ENCODE measurements around the gene POU2F3.

The POU2F3 gene

DNA sequence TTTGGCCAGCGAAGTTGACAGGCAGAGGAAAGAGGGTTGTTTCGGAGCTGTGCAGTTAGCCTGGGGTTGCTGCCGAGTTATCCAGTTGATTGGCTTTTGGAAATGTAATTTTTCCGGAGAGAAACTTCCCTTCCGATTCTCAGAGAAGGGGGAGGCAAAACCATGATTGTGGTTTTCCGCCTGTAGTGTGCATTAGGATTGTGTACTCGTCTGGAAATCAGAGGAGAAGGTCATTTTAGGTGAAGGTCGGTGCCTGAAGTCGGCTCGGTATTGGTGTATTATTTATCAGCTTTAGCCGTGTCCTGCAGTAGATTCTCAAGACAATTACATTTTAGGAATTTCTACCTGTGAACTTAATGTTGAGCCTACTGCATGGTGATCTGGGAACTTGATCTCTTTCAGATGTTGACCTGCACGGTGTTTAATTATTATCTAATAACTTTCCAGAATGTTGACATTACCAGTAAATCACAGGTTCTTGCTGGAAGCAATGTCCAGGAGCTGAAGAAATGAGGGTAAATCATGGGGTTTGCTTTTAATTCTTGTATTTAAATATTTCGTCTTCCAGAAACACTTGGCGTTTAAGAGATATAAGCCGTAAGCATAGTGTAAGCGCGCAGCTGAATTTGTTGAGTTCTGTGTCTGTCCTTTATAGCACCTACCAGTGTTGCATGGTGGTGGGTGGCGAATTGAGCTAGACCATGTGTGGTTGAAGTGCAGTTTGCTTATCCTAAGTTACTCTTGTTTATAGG is 97.6 kb downstream of the POU2F3 start:
- DNase-seq (ENCODE audit: low read depth in 4 of 4, low spot score in 1 of 4) = no peak

DNA sequence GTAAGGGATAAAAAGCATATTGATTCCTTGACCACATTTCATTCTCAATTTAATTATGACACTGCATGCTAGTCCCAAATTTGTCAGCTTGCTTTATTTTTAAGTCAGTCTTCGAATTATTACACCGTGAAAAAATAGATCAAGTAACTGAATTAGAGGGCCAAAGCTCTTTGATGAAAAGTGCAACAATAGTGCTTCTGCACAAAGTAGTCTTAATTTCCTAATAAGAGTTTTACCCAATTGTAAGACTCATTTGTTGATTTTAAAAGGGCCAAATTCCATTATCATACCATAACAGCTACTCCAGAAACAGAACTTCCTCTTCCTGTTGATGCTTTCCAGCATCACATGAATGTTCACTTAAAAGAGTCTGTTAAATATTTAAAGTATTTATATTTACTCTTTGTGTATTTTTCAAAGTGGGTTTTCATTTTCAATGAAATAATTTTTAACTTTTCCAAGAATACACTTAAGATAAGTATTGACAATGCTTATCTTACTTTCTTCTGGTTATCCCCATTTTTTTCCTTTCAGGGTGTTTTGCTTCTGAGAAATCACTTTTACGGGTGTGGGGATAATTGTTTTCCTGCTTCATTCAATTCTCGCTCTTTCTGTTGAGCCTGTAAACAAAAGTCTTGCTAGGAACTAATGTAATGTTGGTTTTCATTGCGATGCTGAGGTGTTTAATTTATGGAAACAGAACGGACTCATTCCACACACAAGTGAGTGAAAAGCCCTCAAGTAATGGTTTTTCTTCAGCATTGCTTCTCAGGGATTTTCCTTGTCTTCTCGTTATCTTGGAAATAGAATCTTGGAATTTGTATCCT is 98.4 kb downstream of the POU2F3 start:
- no peak for DNase-seq (ENCODE audit: low read depth in 4 of 4, low spot score in 1 of 4)

- DNase-seq (ENCODE audit: low read depth in 4 of 4, low spot score in 1 of 4) = no peak
These were observed 99.5 kb downstream of the POU2F3 start for GRCh38 chr11:120339394-120339890.

DNA sequence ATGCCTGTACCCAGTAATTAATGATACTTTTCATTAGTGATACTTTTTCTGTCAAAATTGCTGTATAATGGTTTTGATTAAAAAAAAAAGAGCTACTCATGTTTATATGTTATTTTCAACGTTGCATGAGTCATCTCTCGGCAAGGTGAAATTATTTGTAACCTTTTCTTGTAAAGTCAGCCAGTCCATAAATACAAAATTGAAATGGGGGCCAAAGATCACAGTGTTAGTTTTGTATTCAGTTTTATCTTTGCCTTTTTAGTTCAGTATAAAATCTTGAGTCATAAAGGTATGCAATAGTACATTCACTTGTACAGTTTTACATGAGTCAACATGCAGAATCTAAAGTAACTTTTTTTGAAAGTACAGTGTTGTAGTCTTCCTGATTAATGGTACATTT is 100.6 kb downstream of the POU2F3 start:
- no peak for DNase-seq (ENCODE audit: low read depth in 4 of 4, low spot score in 1 of 4)

- no peak for DNase-seq (ENCODE audit: low read depth in 4 of 4, low spot score in 1 of 4)
These were observed 102.3 kb downstream of the POU2F3 start for GRCh38 chr11:120342226-120342625.

DNA sequence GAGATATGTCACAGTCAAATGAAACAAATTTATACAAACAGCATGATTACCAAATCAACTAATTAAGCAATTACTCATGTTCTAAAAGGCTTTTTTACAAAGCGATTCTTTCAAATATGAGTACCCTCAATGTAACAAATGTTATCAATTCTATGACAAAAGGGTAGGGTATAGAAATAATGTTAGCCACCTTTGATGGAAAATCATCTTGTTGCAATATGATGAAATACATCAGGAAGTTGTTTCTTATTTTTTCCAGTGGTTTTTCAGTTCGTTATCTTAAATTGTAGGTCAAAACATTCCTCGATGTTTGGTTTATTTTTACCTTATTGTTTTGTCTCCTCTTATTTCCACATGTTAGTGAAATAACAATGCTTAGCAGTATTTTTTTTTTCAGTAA is 102.7 kb downstream of the POU2F3 start:
- DNase-seq (ENCODE audit: low read depth in 4 of 4, low spot score in 1 of 4) = no peak

- DNase-seq (ENCODE audit: low read depth in 4 of 4, low spot score in 1 of 4) = no peak
These were observed 103.5 kb downstream of the POU2F3 start for GRCh38 chr11:120343429-120343828.

- no peak for DNase-seq (ENCODE audit: low read depth in 4 of 4, low spot score in 1 of 4)
These were observed 104.5 kb downstream of the POU2F3 start for GRCh38 chr11:120344302-120345004.

GRCh38 chr11:120346233-120346632 is 106.3 kb downstream of the POU2F3 start:
- DNase-seq (ENCODE audit: low read depth in 4 of 4, low spot score in 1 of 4) = no peak

DNA sequence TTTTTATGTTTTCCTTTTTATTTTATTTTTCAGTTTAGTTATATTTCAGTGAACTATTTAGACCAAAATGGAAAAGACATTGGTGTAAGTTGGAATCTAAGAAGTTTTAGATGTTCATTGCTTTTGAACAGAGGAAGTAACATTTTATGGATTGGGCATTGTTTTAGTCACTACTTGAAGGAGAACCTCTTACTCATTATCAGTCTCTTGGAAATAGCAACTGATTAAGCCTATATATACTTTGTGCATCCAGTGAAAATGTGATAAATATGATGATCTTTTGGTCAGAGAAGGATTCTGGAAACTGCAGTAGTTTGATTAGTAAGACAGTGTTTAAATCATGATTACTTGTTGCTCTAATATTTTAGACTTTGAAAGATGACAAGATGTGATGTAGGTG is 110.7 kb downstream of the POU2F3 start:
- no peak for DNase-seq (ENCODE audit: low read depth in 4 of 4, low spot score in 1 of 4)

DNA sequence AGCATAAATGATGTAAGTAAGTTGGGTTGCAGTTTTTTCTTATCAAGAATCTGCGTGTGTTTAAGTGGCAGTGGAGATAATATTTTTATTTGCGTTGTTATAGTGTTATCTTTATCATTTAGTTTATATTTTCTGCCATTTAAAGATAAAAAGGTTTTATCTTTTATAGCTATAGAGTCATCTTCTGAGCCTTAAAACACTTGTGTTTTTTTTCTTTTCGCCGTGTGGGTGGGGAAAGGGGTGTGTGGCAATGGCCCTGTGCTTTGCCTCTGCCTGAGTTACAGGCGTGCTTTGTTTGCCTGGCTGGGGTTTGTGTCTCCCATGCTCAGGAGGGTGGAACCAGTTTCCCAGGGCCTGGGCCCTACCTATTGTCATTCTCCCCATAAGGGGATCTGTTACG is 112.5 kb downstream of the POU2F3 start:
- DNase-seq (ENCODE audit: low read depth in 4 of 4, low spot score in 1 of 4) = no peak

- DNase-seq (ENCODE audit: low read depth in 4 of 4, low spot score in 1 of 4) = no peak
These were observed 114.1 kb downstream of the POU2F3 start for GRCh38 chr11:120354068-120354467.

- DNase-seq (ENCODE audit: low read depth in 4 of 4, low spot score in 1 of 4) = no peak
These were observed 114.8 kb downstream of the POU2F3 start for GRCh38 chr11:120354779-120355178.

DNA sequence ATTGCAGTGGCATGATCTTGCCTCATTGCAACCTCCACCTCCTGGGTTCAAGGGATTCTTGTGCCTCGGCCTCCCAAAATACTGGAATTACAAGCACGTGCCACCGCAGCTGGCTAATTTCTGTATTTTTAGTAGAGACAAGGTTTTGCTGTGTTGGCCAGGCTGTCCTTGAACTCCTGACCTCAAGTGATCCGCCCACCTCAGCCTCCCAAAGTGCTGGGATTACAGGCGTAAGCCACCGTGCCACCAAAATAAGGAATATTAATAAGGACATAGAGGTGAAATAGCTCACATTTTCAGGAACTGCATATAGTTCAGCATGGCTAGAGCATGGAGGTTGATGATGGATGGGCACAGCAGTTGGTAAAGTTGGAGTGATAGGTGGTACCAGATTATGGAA is 117.7 kb downstream of the POU2F3 start:
- DNase-seq (ENCODE audit: low read depth in 4 of 4, low spot score in 1 of 4) = no peak

- DNase-seq (ENCODE audit: low read depth in 4 of 4, low spot score in 1 of 4) = no peak
These were observed 118.8 kb downstream of the POU2F3 start for GRCh38 chr11:120358729-120359128.

DNA sequence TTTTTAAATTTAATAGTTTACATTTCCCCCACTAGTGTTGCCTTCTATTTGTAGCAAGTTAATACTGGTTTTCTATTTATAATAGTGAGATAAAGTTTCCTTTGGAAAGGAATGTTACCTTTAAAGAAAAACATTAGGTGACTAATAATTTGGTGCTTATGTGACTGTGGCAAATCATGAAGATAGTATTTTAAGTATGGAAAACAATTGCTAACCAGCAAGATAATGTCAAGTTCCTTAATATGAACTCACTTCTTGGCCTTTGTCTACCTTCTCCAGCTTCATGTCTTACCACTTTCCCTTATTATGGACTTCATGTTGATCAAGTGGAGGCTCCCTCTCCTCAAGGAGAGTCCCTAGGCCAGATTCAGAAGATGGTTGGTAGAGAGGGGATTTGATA is 123.5 kb downstream of the POU2F3 start:
- no peak for DNase-seq (ENCODE audit: low read depth in 4 of 4, low spot score in 1 of 4)

- no peak for DNase-seq (ENCODE audit: low read depth in 4 of 4, low spot score in 1 of 4)
These were observed 125.6 kb downstream of the POU2F3 start for GRCh38 chr11:120365512-120365911.
